ENCODE measurements around the gene CSMD2.

The CSMD2 gene

GRCh38 chr1:33575324-33575879 lies 589.6 kb downstream of the CSMD2 start:
- no peak for DNase-seq

- no peak for DNase-seq
Measured at GRCh38 chr1:33573661-33574060, 591.4 kb downstream of the CSMD2 start.

GRCh38 chr1:33572387-33572786 lies 592.6 kb downstream of the CSMD2 start:
- no peak for DNase-seq

- no peak for DNase-seq
Measured at GRCh38 chr1:33569331-33569730, 595.7 kb downstream of the CSMD2 start.

- no peak for DNase-seq
Measured at GRCh38 chr1:33563699-33564098, 601.3 kb downstream of the CSMD2 start.

GRCh38 chr1:33562563-33562962 lies 602.5 kb downstream of the CSMD2 start:
- DNase-seq = no peak

- no peak for DNase-seq
Measured at GRCh38 chr1:33561576-33561975, 603.5 kb downstream of the CSMD2 start.

- DNase-seq = no peak
Measured at GRCh38 chr1:33560680-33561079, 604.4 kb downstream of the CSMD2 start.

GRCh38 chr1:33548721-33549120 lies 616.3 kb downstream of the CSMD2 start:
- no peak for DNase-seq

- DNase-seq = no peak
Measured at GRCh38 chr1:33548319-33548718, 616.7 kb downstream of the CSMD2 start.

- DNase-seq = no peak
Measured at GRCh38 chr1:33547576-33547975, 617.5 kb downstream of the CSMD2 start.

- DNase-seq = no peak
Measured at GRCh38 chr1:33541966-33542365, 623.1 kb downstream of the CSMD2 start.

- DNase-seq = no peak
Measured at GRCh38 chr1:33537885-33538284, 627.1 kb downstream of the CSMD2 start.

- DNase-seq = no peak
Measured at GRCh38 chr1:33535334-33535733, 629.7 kb downstream of the CSMD2 start.

GRCh38 chr1:33532936-33533335 lies 632.1 kb downstream of the CSMD2 start:
- DNase-seq = no peak

- no peak for DNase-seq
Measured at GRCh38 chr1:33532250-33532649, 632.8 kb downstream of the CSMD2 start.

GRCh38 chr1:33529957-33530356 lies 635.1 kb downstream of the CSMD2 start:
- no peak for DNase-seq

- no peak for DNase-seq
Measured at GRCh38 chr1:33527934-33528333, 637.1 kb downstream of the CSMD2 start.

- no peak for DNase-seq
Measured at GRCh38 chr1:33524586-33524985, 640.4 kb downstream of the CSMD2 start.

- no peak for DNase-seq
Measured at GRCh38 chr1:33519240-33519884, 645.7 kb downstream of the CSMD2 start.

- no peak for DNase-seq
Measured at GRCh38 chr1:33517596-33518250, 647.3 kb downstream of the CSMD2 start.

GRCh38 chr1:33516891-33517567 lies 648.0 kb downstream of the CSMD2 start:
- DNase-seq = no peak

GRCh38 chr1:33516428-33516827 lies 648.6 kb downstream of the CSMD2 start:
- no peak for DNase-seq

GRCh38 chr1:33515607-33516006 lies 649.4 kb downstream of the CSMD2 start:
- DNase-seq = no peak

Data from activated CD4-positive, alpha-beta T cell treated with anti-CD3 and anti-CD28 coated beads, Interleukin-2, amount 50 U/mL, for 16 hours (primary cell).